IMR-90 (cell line): ENCODE measurements around the gene ANKRD10. TPM values are rescaled to one million over a fixed set of nuclear protein-coding genes. Genes with fewer than 3 reads are reported as not detected.
A peak's percentile ranks its signal among the peaks of the same experiment; 100 is the strongest.

Source experiments
- ATAC-seq: fragments of 200-7000 bp; cut with Tn5 transposase; 2 replicates; pipeline ENCODE4 v1.9.1; 2020; ENCODE audit warnings: low read depth, mild to moderate bottlenecking, moderate library complexity
- BruUV-seq: library from RNA; stranded (reverse); fragments of 400-500 nt; replicated peaks from 2 replicates; lab custom pipeline; 2021; lab: Mats Ljungman, UMichigan
- CTCF ChIA-PET: fragments of 300-600 bp; formaldehyde crosslinking; extraction: SDS; loops from one replicate; lab custom pipeline; 2021; ENCODE audit warnings: antibody characterized with exemption; lab: Yijun Ruan, JAX
- POLR2A ChIA-PET: fragments of 300-600 bp; sonication (Branson Sonifier 250); formaldehyde crosslinking; loops from one replicate; lab custom pipeline; 2022; ENCODE audit warnings: antibody characterized with exemption; ENCODE audit not compliant: unreplicated experiment; lab: Charles Lee
- DNase-seq: peaks from one replicate; pipeline ENCODE4 v3.0.0; 2013
- H2AFZ ChIP-seq: replicated peaks from 2 replicates; pipeline ENCODE3; 2013; ENCODE audit warnings: low read length, mild to moderate bottlenecking; ENCODE audit not compliant: poor library complexity
- H2AK5ac ChIP-seq: 2 replicates; pipeline ENCODE4 v1.6.1; 2013; ENCODE audit warnings: low read depth, low read length, inconsistent platforms
- H2AK9ac ChIP-seq: replicated peaks from 2 replicates; pipeline ENCODE3; 2013; ENCODE audit warnings: mild to moderate bottlenecking, low read depth, low read length, moderate library complexity; ENCODE audit not compliant: poor library complexity
- H2BK120ac ChIP-seq: 2 replicates; pipeline ENCODE4 v1.6.1; 2013; ENCODE audit warnings: low read depth, low read length, inconsistent platforms
- H2BK15ac ChIP-seq: 3 replicates; pipeline ENCODE4 v1.6.1; 2013; ENCODE audit warnings: low read depth, low read length, inconsistent platforms
- H2BK20ac ChIP-seq: 2 replicates; pipeline ENCODE4 v1.6.1; 2013; ENCODE audit warnings: low read depth, mild to moderate bottlenecking, inconsistent platforms, low read length, moderate library complexity
- H2BK5ac ChIP-seq: 2 replicates; pipeline ENCODE4 v1.6.1; 2013; ENCODE audit warnings: mild to moderate bottlenecking, low read depth, low read length, inconsistent platforms; ENCODE audit not compliant: poor library complexity, severe bottlenecking
- H3K14ac ChIP-seq: replicated peaks from 2 replicates; pipeline ENCODE4 v1.6.1; 2013; ENCODE audit warnings: low read depth, low read length, inconsistent platforms
- H3K18ac ChIP-seq: 2 replicates; pipeline ENCODE4 v1.6.1; 2013; ENCODE audit warnings: low read depth, low read length, control low read depth
- H3K23ac ChIP-seq: 2 replicates; pipeline ENCODE4 v1.6.1; 2013; ENCODE audit warnings: low read depth, low read length, inconsistent platforms
- H3K27ac ChIP-seq: 2 replicates; pipeline ENCODE4 v1.5.1; 2013; ENCODE audit warnings: mild to moderate bottlenecking, control low read depth, low read length; ENCODE audit not compliant: insufficient read depth
- H3K27me3 ChIP-seq: 2 replicates; pipeline ENCODE4 v1.6.1; 2013; ENCODE audit warnings: low read length; ENCODE audit not compliant: control insufficient read depth, insufficient read depth
- H3K36me3 ChIP-seq: 2 replicates; pipeline ENCODE4 v1.6.1; 2013; ENCODE audit warnings: low read length, mixed read lengths; ENCODE audit not compliant: control insufficient read depth, insufficient read depth
- H3K4ac ChIP-seq: 2 replicates; pipeline ENCODE4 v1.6.1; 2013; ENCODE audit warnings: low read depth, low read length, inconsistent platforms
- H3K4me1 ChIP-seq: 2 replicates; pipeline ENCODE4 v1.6.1; 2013; ENCODE audit warnings: low read length, mixed read lengths; ENCODE audit not compliant: control insufficient read depth, insufficient read depth
- H3K4me2 ChIP-seq: 2 replicates; pipeline ENCODE4 v1.6.1; 2013; ENCODE audit warnings: low read depth, mild to moderate bottlenecking, control low read depth, low read length, moderate library complexity
- H3K4me3 ChIP-seq: 2 replicates; pipeline ENCODE4 v1.5.1; 2013; ENCODE audit warnings: low read depth, mild to moderate bottlenecking, control low read depth, low read length, moderate library complexity; ENCODE audit not compliant: insufficient read depth
- H3K56ac ChIP-seq: 2 replicates; pipeline ENCODE4 v1.6.1; 2013; ENCODE audit warnings: low read length, inconsistent platforms; ENCODE audit not compliant: insufficient read depth; ENCODE audit errors: extremely low read depth
- H3K79me1 ChIP-seq, 2 experiments: 2 replicates each; pipeline ENCODE4 v1.6.1; 2013; ENCODE audit warnings: low read length in 2 of 2, inconsistent platforms in 1 of 2, low read depth in 1 of 2
- H3K9ac ChIP-seq: 2 replicates; pipeline ENCODE4 v1.6.1; 2013; ENCODE audit warnings: low read depth, low read length, control low read depth
- H3K9me1 ChIP-seq: 2 replicates; pipeline ENCODE4 v1.6.1; 2013; ENCODE audit warnings: low read length, inconsistent platforms; ENCODE audit not compliant: insufficient read depth
- H3K9me3 ChIP-seq: 2 replicates; pipeline ENCODE4 v1.6.1; 2013; ENCODE audit warnings: low read length; ENCODE audit not compliant: control insufficient read depth, insufficient read depth
- H4K20me1 ChIP-seq: 2 replicates; pipeline ENCODE4 v1.6.1; 2013; ENCODE audit warnings: low read length, inconsistent platforms; ENCODE audit not compliant: insufficient read depth
- H4K5ac ChIP-seq: 2 replicates; pipeline ENCODE4 v1.6.1; 2013; ENCODE audit warnings: mild to moderate bottlenecking, low read depth, low read length, control low read depth
- H4K8ac ChIP-seq, 2 experiments: 2 replicates each; pipeline ENCODE4 v1.6.1; 2013; ENCODE audit warnings: low read depth in 2 of 2, low read length in 2 of 2, control low read depth in 1 of 2, inconsistent platforms in 1 of 2
- H4K91ac ChIP-seq: 2 replicates; pipeline ENCODE4 v1.6.1; 2013; ENCODE audit warnings: low read depth, low read length, inconsistent platforms; ENCODE audit not compliant: insufficient read depth
- BHLHE40 ChIP-seq: fragments of 150-350 bp; IDR thresholded peaks from 2 replicates; pipeline ENCODE4 v1.6.1; 2016; ENCODE audit warnings: mild to moderate bottlenecking, low read depth, low read length
- CEBPB ChIP-seq: IDR thresholded peaks from 2 replicates; pipeline ENCODE4 v1.6.1; 2012; ENCODE audit warnings: low read depth, low read length, improper control_type of control experiment
- CHD1 ChIP-seq: IDR thresholded peaks from 2 replicates; pipeline ENCODE4 v1.6.1; 2012; ENCODE audit warnings: low read depth, low read length, improper control_type of control experiment
- CTCF ChIP-seq: conservative IDR thresholded peaks from 2 replicates; pipeline ENCODE4 v1.5.1; 2012; ENCODE audit warnings: mild to moderate bottlenecking, low read depth, low read length, improper control_type of control experiment
- ELK1 ChIP-seq: fragments of 150-350 bp; IDR thresholded peaks from 2 replicates; pipeline ENCODE4 v1.6.1; 2016; ENCODE audit warnings: low read depth, mild to moderate bottlenecking, low read length, moderate library complexity, borderline replicate concordance
- FOS ChIP-seq: fragments of 150-350 bp; IDR thresholded peaks from 2 replicates; pipeline ENCODE4 v1.6.1; 2016; ENCODE audit warnings: low read depth, low read length
- MAFK ChIP-seq: IDR thresholded peaks from 2 replicates; pipeline ENCODE4 v1.6.1; 2012; ENCODE audit warnings: low read depth, low read length, improper control_type of control experiment
- MAZ ChIP-seq: IDR thresholded peaks from 2 replicates; pipeline ENCODE4 v1.6.1; 2012; ENCODE audit warnings: low read depth, mild to moderate bottlenecking, low read length, improper control_type of control experiment, moderate library complexity, borderline replicate concordance
- MXI1 ChIP-seq: IDR thresholded peaks from 2 replicates; pipeline ENCODE4 v1.6.1; 2012; ENCODE audit warnings: low read depth, mild to moderate bottlenecking, low read length, moderate library complexity, borderline replicate concordance
- NFE2L2 ChIP-seq: fragments of 150-350 bp; IDR thresholded peaks from 2 replicates; pipeline ENCODE4 v1.6.1; 2016; ENCODE audit warnings: low read depth, mild to moderate bottlenecking, low read length
- POLR2A ChIP-seq: IDR thresholded peaks from 2 replicates; pipeline ENCODE4 v1.6.1; 2012; ENCODE audit warnings: mild to moderate bottlenecking, low read depth, low read length
- RAD21 ChIP-seq: IDR thresholded peaks from 2 replicates; pipeline ENCODE4 v1.6.1; 2012; ENCODE audit warnings: low read length, improper control_type of control experiment
- RCOR1 ChIP-seq: IDR thresholded peaks from 2 replicates; pipeline ENCODE4 v1.6.1; 2012; ENCODE audit warnings: mild to moderate bottlenecking, low read length, improper control_type of control experiment; ENCODE audit not compliant: insufficient replicate concordance
- RFX5 ChIP-seq: IDR thresholded peaks from 2 replicates; pipeline ENCODE4 v1.8.0; 2012; ENCODE audit warnings: low read depth, mild to moderate bottlenecking, low read length, moderate library complexity
- SMC3 ChIP-seq: fragments of 150-350 bp; IDR thresholded peaks from 2 replicates; pipeline ENCODE4 v1.6.1; 2016; ENCODE audit warnings: low read depth, mild to moderate bottlenecking, antibody characterized with exemption, low read length, moderate library complexity
- WGBS, 2 experiments: methylation state at CpG; one replicate each; pipeline versions ENCODE4 v1.1.5 to v1.1.7; 2013; ENCODE audit warnings: missing lambda C conversion rate in 2 of 2; ENCODE audit not compliant: insufficient read length in 1 of 2; ENCODE audit errors: extremely low coverage in 2 of 2; 5-methylcytosine and 5-hydroxymethylcytosine counted together
- dilution Hi-C: fragments of 300-500 bp; cut with HindIII; formaldehyde crosslinking; loops from one replicate; pipeline ENCODE4 v1.14.3; 2018; ENCODE audit warnings: low sequenced_read_pairs; ENCODE audit not compliant: unreplicated experiment
- in situ Hi-C: fragments of 300-500 bp; cut with MboI; formaldehyde crosslinking; loops from 3 replicates; pipeline ENCODE4 v1.14.3; 2019; ENCODE audit warnings: low sequenced_read_pairs, inconsistent platforms, mixed read lengths
- intact Hi-C: fragments of 100-400 bp; cut with micrococcal nuclease; formaldehyde crosslinking; loops from 2 replicates; pipeline ENCODE4 v1.10.0; 2022
- polyA plus RNA-seq, 3 experiments: library from polyadenylated mRNA; depleted of rRNA; stranded (reverse); fragments of >200 nt; gene quantifications; 2 replicates each; pipeline ENCODE4 v1.2.3, GENCODE V29; 2012; ENCODE audit warnings: low replicate concordance in 1 of 3
- total RNA-seq: library from RNA; depleted of rRNA; stranded (reverse); fragments of >200 nt; gene quantifications from 2 replicates; pipeline ENCODE4 v1.2.3, GENCODE V29; 2012
- TF ChIP-seq, protein P1 (sequence below): fragments of 150-350 bp; IDR thresholded peaks from 2 replicates; pipeline ENCODE4 v1.6.1; 2017; ENCODE audit warnings: mild to moderate bottlenecking, antibody characterized with exemption, low read length, low read depth

The ANKRD10 gene
- total and polyA plus RNA-seq, 2 of the 4 experiments (the other 2 are of a cell fraction): 18.3 to 31.1 TPM

GRCh38 chr13:110953416-110953815 is 38.5 kb upstream of the ANKRD10 start:
- Histone ChIP-seq H4K20me1 (no peaks in the 10 kb centered on the region), H2AK9ac (peak overlapping the region; percentile 61), H2BK5ac (peak overlapping the region; percentile 11), H3K9ac (no peak overlapping the region), H4K91ac (peak overlapping the region; percentile 47; the same call in 1 of the 2 replicates), H2BK20ac (peak overlapping the region; percentile 86), H3K27me3 (no peaks in the 10 kb centered on the region), H3K36me3 (no peaks in the 10 kb centered on the region), H3K23ac (no peak overlapping the region), H4K8ac (peak overlapping the region in 1 of 2 experiments; percentile 38; a peak in 2 of 4 replicates), H3K4me3 (no peak overlapping the region), H3K79me1 (peaks cover 0 to 4% of the 10 kb centered on the region in 2 experiments; a peak in 1 of 4 replicates), H3K4me1 (peaks cover 16% of the 10 kb centered on the region), H3K4ac (peak overlapping the region; percentile 95), H3K9me1 (peaks cover 6% of the 10 kb centered on the region; the same call in 1 of the 2 replicates), H4K5ac (no peak overlapping the region; the same call in 1 of the 2 replicates), H3K27ac (no peak overlapping the region), H3K9me3 (no peaks in the 10 kb centered on the region), H2AK5ac (peak overlapping the region; percentile 94), H2AFZ (no peak overlapping the region), H3K14ac (no peak overlapping the region; the same call in 1 of the 2 replicates), H3K56ac (no peak overlapping the region), H2BK120ac (peak overlapping the region; percentile 82; the same call in 1 of the 2 replicates), H2BK15ac (peak overlapping the region; percentile 97; the same call in 2 of the 3 replicates), H3K4me2 (no peak overlapping the region), H3K18ac (peak overlapping the region; percentile 43; the same call in 1 of the 2 replicates)
- CTCF ChIA-PET: no interaction called here
- dilution Hi-C loops: no loop called here
- BruUV-seq: no TSS peak
- intact Hi-C loops: no loop called here
- DNase-seq: no peak
- 100% methylated on average over 8 of the region's 12 CpGs; no CpG with 5 or more reads in 1 of the 2 experiments for WGBS, 2 experiments
- in situ Hi-C loops: loop anchor here (5.0 kb wide), 1 partner anchor 36 kb away; the partner anchor contains the start of gene ANKRD10
- POLR2A ChIA-PET: no interaction called here
- ATAC-seq: no peak
- TF ChIP-seq POLR2A (no peak), NFE2L2 (no peak), CEBPB (no peak), SMC3 (no peak), RFX5 (no peak), RCOR1 (no peak), CHD1 (no peak), BHLHE40 (no peak), RAD21 (no peak), MXI1 (no peak), MAFK (no peak), MAZ (no peak), FOS (no peak), ELK1 (no peak), CTCF (no peak)
- TF ChIP-seq, protein P1, sequence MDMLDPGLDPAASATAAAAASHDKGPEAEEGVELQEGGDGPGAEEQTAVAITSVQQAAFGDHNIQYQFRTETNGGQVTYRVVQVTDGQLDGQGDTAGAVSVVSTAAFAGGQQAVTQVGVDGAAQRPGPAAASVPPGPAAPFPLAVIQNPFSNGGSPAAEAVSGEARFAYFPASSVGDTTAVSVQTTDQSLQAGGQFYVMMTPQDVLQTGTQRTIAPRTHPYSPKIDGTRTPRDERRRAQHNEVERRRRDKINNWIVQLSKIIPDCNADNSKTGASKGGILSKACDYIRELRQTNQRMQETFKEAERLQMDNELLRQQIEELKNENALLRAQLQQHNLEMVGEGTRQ: no peak
